NT2/D1 (cell line): Measurements from ENCODE around the gene POLR3C.
"Not testable (repeated sequence)": the region's sequence is repeated elsewhere in the genome, so short reads cannot be mapped to it uniquely, and the experiment has no call there.

Experiments used
- DNase-seq: peaks from one replicate; pipeline ENCODE4 v3.0.0-alpha.2; 2011; ENCODE audit warnings: low read depth, low spot score
- H3K27me3 ChIP-seq: 2 replicates; pipeline ENCODE4 v1.6.0; 2011; ENCODE audit warnings: mild to moderate bottlenecking; ENCODE audit not compliant: insufficient read length, insufficient read depth
- H3K36me3 ChIP-seq: 2 replicates; pipeline ENCODE4 v1.6.1; 2011; ENCODE audit warnings: mild to moderate bottlenecking, low read length, mixed read lengths; ENCODE audit not compliant: insufficient read depth, insufficient read length
- H3K4me1 ChIP-seq: 2 replicates; pipeline ENCODE4 v1.5.1; 2011; ENCODE audit not compliant: insufficient read depth, insufficient read length
- H3K4me3 ChIP-seq: 2 replicates; pipeline ENCODE4 v1.5.1; 2011; ENCODE audit warnings: low read depth; ENCODE audit not compliant: insufficient read length
- H3K9ac ChIP-seq: 2 replicates; pipeline ENCODE4 v1.6.0; 2011; ENCODE audit warnings: low read depth; ENCODE audit not compliant: insufficient read length
- H3K9me3 ChIP-seq: 2 replicates; pipeline ENCODE4 v1.5.1; 2011; ENCODE audit warnings: mild to moderate bottlenecking, low read length; ENCODE audit not compliant: insufficient read depth
- SUZ12 ChIP-seq: IDR thresholded peaks from 2 replicates; pipeline ENCODE4 v1.6.1; 2011; ENCODE audit not compliant: insufficient read length, insufficient read depth; ENCODE audit errors: extremely low read depth
- YY1 ChIP-seq: IDR thresholded peaks from 2 replicates; pipeline ENCODE4 v1.6.1; 2011; ENCODE audit not compliant: insufficient read length, insufficient read depth
- ZNF274 ChIP-seq: IDR thresholded peaks from 2 replicates; pipeline ENCODE4 v1.6.1; 2011; ENCODE audit warnings: mild to moderate bottlenecking, low read depth, low read length

POLR3C gene

GRCh38 chr1:145786271-145786670 is 37.7 kb upstream of the POLR3C start:
- TF ChIP-seq ZNF274 (no peak), YY1 (no peak), SUZ12 (no peak)
- no peaks in the 10 kb centered on the region for H3K9me3 ChIP-seq
- H3K4me3 ChIP-seq, result no peak overlapping the region
- no peaks in the 10 kb centered on the region for H3K4me1 ChIP-seq
- no peak overlapping the region for H3K9ac ChIP-seq
- DNase-seq, result no peak
- H3K36me3 ChIP-seq, result peaks cover 24% of the 10 kb centered on the region
- H3K27me3 ChIP-seq, result no peaks in the 10 kb centered on the region

GRCh38 chr1:145788580-145788979 is 35.4 kb upstream of the POLR3C start:
- no peaks in the 10 kb centered on the region for H3K4me1 ChIP-seq
- TF ChIP-seq SUZ12, result no peak
- no peak for TF ChIP-seq YY1
- TF ChIP-seq ZNF274, result no peak
- no peak for DNase-seq
- no peaks in the 10 kb centered on the region for H3K9me3 ChIP-seq
- no peaks in the 10 kb centered on the region for H3K27me3 ChIP-seq
- H3K4me3 ChIP-seq, result no peak overlapping the region
- no peak overlapping the region for H3K9ac ChIP-seq
- H3K36me3 ChIP-seq, result peaks cover 29% of the 10 kb centered on the region

GRCh38 chr1:145791860-145792259 is 32.1 kb upstream of the POLR3C start:
- not testable (repeated sequence) for H3K27me3 ChIP-seq, H3K4me3 ChIP-seq, DNase-seq, H3K4me1 ChIP-seq, H3K9ac ChIP-seq
- Histone ChIP-seq H3K9me3 (peaks cover 19% of the 10 kb centered on the region), H3K36me3 (peaks cover 27% of the 10 kb centered on the region)

- DNase-seq, result no peak
- peaks cover 25% of the 10 kb centered on the region for H3K9me3 ChIP-seq
- peaks cover 27% of the 10 kb centered on the region for H3K36me3 ChIP-seq
- H3K27me3 ChIP-seq, result no peaks in the 10 kb centered on the region
- no peak overlapping the region for H3K4me3 ChIP-seq
- TF ChIP-seq SUZ12 (no peak), YY1 (no peak), ZNF274 (no peak)
- no peak overlapping the region for H3K9ac ChIP-seq
- H3K4me1 ChIP-seq, result no peaks in the 10 kb centered on the region
Observed at GRCh38 chr1:145792484-145792883, 31.5 kb upstream of the POLR3C start.

- H3K4me3 ChIP-seq, result no peak overlapping the region
- DNase-seq, result no peak
- peaks cover 36% of the 10 kb centered on the region for H3K9me3 ChIP-seq
- H3K27me3 ChIP-seq, result no peaks in the 10 kb centered on the region
- H3K9ac ChIP-seq, result no peak overlapping the region
- H3K36me3 ChIP-seq, result peaks cover 14% of the 10 kb centered on the region
- H3K4me1 ChIP-seq, result no peaks in the 10 kb centered on the region
- TF ChIP-seq SUZ12 (no peak), ZNF274 (no peak), YY1 (no peak)
Observed at GRCh38 chr1:145795257-145795881, 28.6 kb upstream of the POLR3C start.

- TF ChIP-seq SUZ12 (no peak), YY1 (no peak), ZNF274 (no peak)
- H3K9me3 ChIP-seq, result peaks cover 36% of the 10 kb centered on the region
- H3K27me3 ChIP-seq, result no peaks in the 10 kb centered on the region
- no peak for DNase-seq
- no peak overlapping the region for H3K9ac ChIP-seq
- H3K36me3 ChIP-seq, result peaks cover 14% of the 10 kb centered on the region
- no peaks in the 10 kb centered on the region for H3K4me1 ChIP-seq
- H3K4me3 ChIP-seq, result no peak overlapping the region
Observed at GRCh38 chr1:145796753-145797152, 27.2 kb upstream of the POLR3C start.

GRCh38 chr1:145799806-145800205 is 24.2 kb upstream of the POLR3C start:
- H3K9me3 ChIP-seq, result peaks cover 36% of the 10 kb centered on the region
- no peaks in the 10 kb centered on the region for H3K27me3 ChIP-seq
- H3K4me3 ChIP-seq, result no peak overlapping the region
- TF ChIP-seq ZNF274, result no peak
- TF ChIP-seq SUZ12, result no peak
- no peak for TF ChIP-seq YY1
- DNase-seq, result no peak
- H3K4me1 ChIP-seq, result no peaks in the 10 kb centered on the region
- no peak overlapping the region for H3K9ac ChIP-seq
- peaks cover 2% of the 10 kb centered on the region for H3K36me3 ChIP-seq
